SK-N-SH (cell line): ENCODE data around the gene ZFP64. TPM values are rescaled to one million over a fixed set of nuclear protein-coding genes. Genes with fewer than 3 reads are reported as not detected.

Source experiments
- CTCF ChIA-PET: fragments of 300-600, 350-600 bp; formaldehyde crosslinking; extraction: SDS; loops from one replicate; lab custom pipeline; 2021; lab: Yijun Ruan, JAX
- POLR2A ChIA-PET: fragments of 350-600 bp; sonication (Branson Sonifier 250); formaldehyde crosslinking; extraction: SDS; loops from one replicate; lab custom pipeline; 2020; ENCODE audit warnings: antibody characterized with exemption, inconsistent platforms; lab: Yijun Ruan, JAX
- DNase-seq: peaks from one replicate; pipeline ENCODE4 v3.0.0; 2012
- H2AFZ ChIP-seq: fragments of 200-600 bp; sonication (generic); 2 replicates; pipeline ENCODE4 v1.8.1; 2016; ENCODE audit warnings: antibody characterized with exemption, mild to moderate bottlenecking, low read depth
- H3F3A ChIP-seq: fragments of 200-600 bp; sonication (generic); replicated peaks from 2 replicates; pipeline ENCODE3; 2016; ENCODE audit warnings: antibody characterized with exemption, mild to moderate bottlenecking; ENCODE audit not compliant: insufficient read depth
- H3K27ac ChIP-seq, 2 experiments: fragments of 200-500 bp in 1 of 2; fragments of 200-600 bp in 1 of 2; sonication (Bioruptor generic) in 1 of 2; sonication (generic), shearing (Covaris generic) in 1 of 2; 2 replicates each; pipeline versions ENCODE4 v1.5.1 to v1.6.1; 2014 to 2016; ENCODE audit warnings: low read depth in 2 of 2, inconsistent platforms in 1 of 2, low read length in 1 of 2, mild to moderate bottlenecking in 1 of 2, mixed read lengths in 1 of 2
- H3K27me3 ChIP-seq: fragments of 200-600 bp; sonication (generic), shearing (Covaris generic); 2 replicates; pipeline ENCODE4 v1.6.1; 2016; ENCODE audit warnings: mixed run types; ENCODE audit not compliant: insufficient read depth
- H3K36me3 ChIP-seq, 2 experiments: fragments of 200-500 bp in 1 of 2; fragments of 200-600 bp in 1 of 2; sonication (Bioruptor generic) in 1 of 2; sonication (generic) in 1 of 2; replicated peaks in 1 of 2; 2 replicates each; pipeline versions ENCODE3 to v1.5.1; 2014 to 2016; ENCODE audit warnings: low read length in 1 of 2, mild to moderate bottlenecking in 1 of 2; ENCODE audit not compliant: insufficient read depth in 2 of 2, control insufficient read depth in 1 of 2
- H3K4me1 ChIP-seq, 2 experiments: fragments of 200-500 bp in 1 of 2; fragments of 200-600 bp in 1 of 2; sonication (Bioruptor generic) in 1 of 2; sonication (generic), shearing (Covaris generic) in 1 of 2; 2 replicates each; pipeline versions ENCODE4 v1.5.1 to v1.6.1; 2014 to 2016; ENCODE audit warnings: low read depth in 1 of 2, low read length in 1 of 2, mixed run types in 1 of 2; ENCODE audit not compliant: insufficient read depth in 2 of 2, control insufficient read depth in 1 of 2
- H3K4me2 ChIP-seq: fragments of 200-600 bp; sonication (generic), shearing (Covaris generic); 2 replicates; pipeline ENCODE4 v1.6.1; 2017; ENCODE audit warnings: mixed run types
- H3K4me3 ChIP-seq, 2 experiments: fragments of 200-500 bp in 1 of 2; fragments of 200-600 bp in 1 of 2; sonication (Bioruptor generic) in 1 of 2; sonication (generic), shearing (Covaris generic) in 1 of 2; 2 replicates each; pipeline versions ENCODE4 v1.5.1 to v1.8.1; 2014 to 2016; ENCODE audit warnings: low read depth in 2 of 2, inconsistent platforms in 1 of 2, low read length in 1 of 2, mild to moderate bottlenecking in 1 of 2, mixed read lengths in 1 of 2, moderate library complexity in 1 of 2
- H3K79me2 ChIP-seq: fragments of 200-600 bp; sonication (generic); 2 replicates; pipeline ENCODE4 v1.8.1; 2017; ENCODE audit warnings: mild to moderate bottlenecking; ENCODE audit not compliant: insufficient read depth
- H3K9ac ChIP-seq: fragments of 200-600 bp; sonication (generic); 2 replicates; pipeline ENCODE4 v1.6.1; 2017; ENCODE audit warnings: mixed run types
- H3K9me2 ChIP-seq: fragments of 200-600 bp; sonication (generic); 2 replicates; pipeline ENCODE4 v1.6.1; 2017; ENCODE audit warnings: mixed run types
- H3K9me3 ChIP-seq: fragments of 200-600 bp; sonication (generic); 2 replicates; pipeline ENCODE4 v1.6.1; 2017; ENCODE audit warnings: mixed run types, mild to moderate bottlenecking, moderate library complexity
- H4K20me1 ChIP-seq: fragments of 200-600 bp; sonication (generic); 2 replicates; pipeline ENCODE4 v1.6.1; 2017; ENCODE audit warnings: mild to moderate bottlenecking, mixed run types; ENCODE audit not compliant: insufficient read depth
- CHD2 ChIP-seq: fragments of 150-350 bp; IDR thresholded peaks from 2 replicates; pipeline ENCODE4 v1.6.1; 2018; ENCODE audit warnings: low read length; ENCODE audit not compliant: partially characterized antibody
- FOSL2 ChIP-seq: IDR thresholded peaks from 2 replicates; pipeline ENCODE4 v1.4.0; 2012; ENCODE audit warnings: low read depth, mild to moderate bottlenecking, moderate library complexity, borderline replicate concordance
- FOXJ3 ChIP-seq: sonication (generic); formaldehyde crosslinking; IDR thresholded peaks from 2 replicates; pipeline ENCODE4 v1.5.1; 2020; ENCODE audit warnings: mild to moderate bottlenecking, missing genetic modification reagents
- FOXM1 ChIP-seq: IDR thresholded peaks from 2 replicates; pipeline ENCODE4 v1.4.0; 2012; ENCODE audit warnings: low read depth, mild to moderate bottlenecking
- GATA2 ChIP-seq: sonication (generic); formaldehyde crosslinking; IDR thresholded peaks from 2 replicates; pipeline ENCODE4 v1.5.0; 2020; ENCODE audit warnings: mild to moderate bottlenecking, missing genetic modification reagents
- IRF3 ChIP-seq: fragments of 150-350 bp; IDR thresholded peaks from 2 replicates; pipeline ENCODE4 v1.6.1; 2016; ENCODE audit warnings: mild to moderate bottlenecking, low read depth, low read length
- NFIC ChIP-seq: IDR thresholded peaks from 2 replicates; pipeline ENCODE4 v1.4.0; 2012; ENCODE audit warnings: borderline replicate concordance
- REST ChIP-seq: IDR thresholded peaks from 2 replicates; pipeline ENCODE4 v1.6.1; 2012; ENCODE audit warnings: mild to moderate bottlenecking, low read depth, low read length, moderate library complexity
- RFX5 ChIP-seq: IDR thresholded peaks from 2 replicates; pipeline ENCODE4 v1.6.1; 2012; ENCODE audit warnings: mild to moderate bottlenecking, improper control_type of control experiment, low read length
- RXRA ChIP-seq: IDR thresholded peaks from 2 replicates; pipeline ENCODE4 v1.4.0; 2012; ENCODE audit warnings: low read depth, mild to moderate bottlenecking, borderline replicate concordance
- SIN3A ChIP-seq: IDR thresholded peaks from 2 replicates; pipeline ENCODE4 v1.6.1; 2012; ENCODE audit warnings: low read depth, mild to moderate bottlenecking, low read length, moderate library complexity, borderline replicate concordance
- TCF12 ChIP-seq: IDR thresholded peaks from 2 replicates; pipeline ENCODE4 v1.4.0; 2012
- USF2 ChIP-seq: fragments of 150-350 bp; IDR thresholded peaks from 2 replicates; pipeline ENCODE4 v1.6.1; 2017; ENCODE audit warnings: antibody characterized with exemption, low read length, low read depth, borderline replicate concordance
- WGBS: methylation state at CpG from one replicate; pipeline ENCODE4 v1.1.6; 2017; ENCODE audit warnings: low lambda C conversion rate; 5-methylcytosine and 5-hydroxymethylcytosine counted together
- polyA plus RNA-seq, 3 experiments: library from polyadenylated mRNA; depleted of rRNA; stranded (reverse); fragments of >200 nt; gene quantifications; 2 replicates each; pipeline ENCODE4 v1.2.3, GENCODE V29; 2012

ZFP64 gene
- polyA plus RNA-seq, 1 of the 3 experiments (the other 2 are of a cell fraction): 12.8 TPM

GRCh38 chr20:52181766-52182165, 9.8 kb downstream of the ZFP64 start:
- WGBS: 92% methylated on average over 9 of the region's 9 CpGs
- Histone ChIP-seq H3K79me2 (peaks cover 1% of the 10 kb centered on the region; the same call in 1 of the 2 replicates), H4K20me1 (no peaks in the 10 kb centered on the region), H3K4me1 (no peaks in the 10 kb centered on the region), H3K4me3 (no peak overlapping the region), H3K9ac (no peak overlapping the region), H3K9me3 (no peaks in the 10 kb centered on the region), H3K4me2 (no peak overlapping the region), H3K27ac (no peak overlapping the region), H3F3A (no peaks in the 10 kb centered on the region), H2AFZ (no peak overlapping the region), H3K27me3 (no peaks in the 10 kb centered on the region), H3K9me2 (no peaks in the 10 kb centered on the region), H3K36me3 (peaks cover 20 to 35% of the 10 kb centered on the region in 2 experiments)
- CTCF ChIA-PET: interaction anchor here (0.6 kb wide), 1 partner anchor 10 kb away, joined by 3 read pairs; the partner anchor contains the start of gene ZFP64
- POLR2A ChIA-PET: interaction anchor here (2.2 kb wide), 1 partner anchor 9 kb away, joined by 8 read pairs; the partner anchor contains the start of gene ZFP64
- TF ChIP-seq REST (no peak), RFX5 (no peak), GATA2 (no peak), FOSL2 (no peak), NFIC (no peak), FOXM1 (no peak), CHD2 (no peak), IRF3 (no peak), FOXJ3 (CRISPR knock-in tag) (no peak), USF2 (no peak), TCF12 (no peak), RXRA (no peak), SIN3A (no peak)
- no peak for DNase-seq
